GM20431 (cell line): ENCODE results near the gene CCDC192.

Experiments used
- in situ Hi-C: fragments of 300-500 bp; cut with MseI, MboI; formaldehyde crosslinking; loops from one replicate; pipeline ENCODE4 v1.15.0; 2020; ENCODE audit warnings: low sequenced_read_pairs; ENCODE audit not compliant: unreplicated experiment

Gene CCDC192

GRCh38 chr5:127867022-127867783 is 164.0 kb downstream of the CCDC192 start:
- in situ Hi-C loops, result no loop called here

- in situ Hi-C loops, result no loop called here
Measured at GRCh38 chr5:127870914-127871313, 167.7 kb downstream of the CCDC192 start.

GRCh38 chr5:127871503-127872153 is 168.4 kb downstream of the CCDC192 start:
- in situ Hi-C loops, result no loop called here

- in situ Hi-C loops, result no loop called here
Measured at GRCh38 chr5:127872494-127872893, 169.3 kb downstream of the CCDC192 start.

GRCh38 chr5:127875235-127876021 is 172.2 kb downstream of the CCDC192 start:
- in situ Hi-C loops, result no loop called here

- in situ Hi-C loops, result no loop called here
Measured at GRCh38 chr5:127876384-127876783, 173.2 kb downstream of the CCDC192 start.

GRCh38 chr5:127878174-127878750 is 175.1 kb downstream of the CCDC192 start:
- in situ Hi-C loops, result no loop called here

- in situ Hi-C loops, result no loop called here
Measured at GRCh38 chr5:127884416-127884815, 181.2 kb downstream of the CCDC192 start.

- in situ Hi-C loops, result no loop called here
Measured at GRCh38 chr5:127885176-127885575, 182.0 kb downstream of the CCDC192 start.

GRCh38 chr5:127886081-127886480 is 182.9 kb downstream of the CCDC192 start:
- in situ Hi-C loops, result no loop called here

GRCh38 chr5:127887282-127887681 is 184.1 kb downstream of the CCDC192 start:
- in situ Hi-C loops, result no loop called here

GRCh38 chr5:127891942-127892341 is 188.8 kb downstream of the CCDC192 start:
- in situ Hi-C loops, result no loop called here

- in situ Hi-C loops, result no loop called here
Measured at GRCh38 chr5:127892467-127893207, 189.4 kb downstream of the CCDC192 start.

GRCh38 chr5:127893232-127893631 is 190.0 kb downstream of the CCDC192 start:
- in situ Hi-C loops, result no loop called here

GRCh38 chr5:127894461-127894860 is 191.3 kb downstream of the CCDC192 start:
- in situ Hi-C loops, result no loop called here

- in situ Hi-C loops, result no loop called here
Measured at GRCh38 chr5:127898551-127899213, 195.5 kb downstream of the CCDC192 start.

- in situ Hi-C loops, result no loop called here
Measured at GRCh38 chr5:127899214-127899610, 196.0 kb downstream of the CCDC192 start.

GRCh38 chr5:127906562-127907204 is 203.5 kb downstream of the CCDC192 start:
- in situ Hi-C loops, result loop anchor here (25.0 kb wide), 1 partner anchor 281 kb away; no protein-coding TSS in a partner anchor

- in situ Hi-C loops, result loop anchor here (25.0 kb wide), 1 partner anchor 279 kb away; no protein-coding TSS in a partner anchor
Measured at GRCh38 chr5:127907907-127908306, 204.7 kb downstream of the CCDC192 start.
